Measurements from ENCODE around the gene CUBN. TPM values are rescaled to one million over a fixed set of nuclear protein-coding genes. Genes with fewer than 3 reads are reported as not detected.

CUBN gene
- total RNA-seq, 4 donors from 2014 or later: 0.54 to 1.8 (median 1.3) TPM

- intact Hi-C loops (cut with DNase I; ENCODE audit: low total_unique reads): no loop called here
- TF ChIP-seq CTCF (IDR thresholded peaks at IDR 0.05): no peak
- TF ChIP-seq POLR2A (IDR thresholded peaks at IDR 0.05): no peak
- no peak for DNase-seq (ENCODE audit: low spot score in 2 of 2)
Observed at GRCh38 chr10:17174626-17175025, 45.0 kb upstream of the CUBN start.

GRCh38 chr10:17171141-17171641 is 41.6 kb upstream of the CUBN start:
- no peak for DNase-seq (ENCODE audit: low spot score in 2 of 2)
- intact Hi-C loops (cut with DNase I; ENCODE audit: low total_unique reads): no loop called here
- no peak overlapping the region for H3K4me3 ChIP-seq (ENCODE audit: low read depth, poor library complexity, severe bottlenecking)
- 90 to 93% methylated on average over 4 of the region's 4 CpGs for WGBS, 2 donors
- TF ChIP-seq POLR2A (IDR thresholded peaks at IDR 0.05): no peak
- no peak for TF ChIP-seq CTCF (IDR thresholded peaks at IDR 0.05)

More at GRCh38 chr10:17174626-17175025, 45.0 kb upstream of the CUBN start:
- no peak overlapping the region for H3K4me3 ChIP-seq (ENCODE audit: low read depth, poor library complexity, severe bottlenecking)

GRCh38 chr10:17169803-17170202 is 40.2 kb upstream of the CUBN start:
- WGBS, 2 donors: 87% methylated on average over 4 of the region's 4 CpGs
- TF ChIP-seq POLR2A (IDR thresholded peaks at IDR 0.05): no peak
- TF ChIP-seq CTCF (IDR thresholded peaks at IDR 0.05): no peak
- no peak overlapping the region for H3K4me3 ChIP-seq (ENCODE audit: low read depth, poor library complexity, severe bottlenecking)
- DNase-seq (ENCODE audit: low spot score in 2 of 2): no peak
- intact Hi-C loops (cut with DNase I; ENCODE audit: low total_unique reads): no loop called here

- no peak for DNase-seq (ENCODE audit: low spot score in 2 of 2)
- intact Hi-C loops (cut with DNase I; ENCODE audit: low total_unique reads): no loop called here
- no peak overlapping the region for H3K4me3 ChIP-seq (ENCODE audit: low read depth, poor library complexity, severe bottlenecking)
- no peak for TF ChIP-seq POLR2A (IDR thresholded peaks at IDR 0.05)
- no peak for TF ChIP-seq CTCF (IDR thresholded peaks at IDR 0.05)
- WGBS, 2 donors: 80 to 81% methylated on average over 3 of the region's 3 CpGs
Observed at GRCh38 chr10:17166699-17167098, 37.1 kb upstream of the CUBN start.

GRCh38 chr10:17162828-17163227 is 33.2 kb upstream of the CUBN start:
- TF ChIP-seq CTCF (IDR thresholded peaks at IDR 0.05) (no peak), POLR2A (IDR thresholded peaks at IDR 0.05) (no peak)
- WGBS, 2 donors: 92 to 96% methylated on average over 2 of the region's 2 CpGs
- no peak for DNase-seq (ENCODE audit: low spot score in 2 of 2)
- H3K4me3 ChIP-seq (ENCODE audit: low read depth, poor library complexity, severe bottlenecking): no peak overlapping the region
- intact Hi-C loops (cut with DNase I; ENCODE audit: low total_unique reads): no loop called here

- DNase-seq (ENCODE audit: low spot score in 2 of 2): no peak
- H3K4me3 ChIP-seq (ENCODE audit: low read depth, poor library complexity, severe bottlenecking): no peak overlapping the region
- intact Hi-C loops (cut with DNase I; ENCODE audit: low total_unique reads): no loop called here
- TF ChIP-seq CTCF (IDR thresholded peaks at IDR 0.05): no peak
- no peak for TF ChIP-seq POLR2A (IDR thresholded peaks at IDR 0.05)
- WGBS, 2 donors: 66% methylated on average over 3 of the region's 3 CpGs
Observed at GRCh38 chr10:17161775-17162174, 32.2 kb upstream of the CUBN start.
